SKM-1 (cell line): ENCODE results near the gene CPEB3.
"Not testable (repeated sequence)": the region's sequence is repeated elsewhere in the genome, so short reads cannot be mapped to it uniquely, and the experiment has no call there.

Experiments used
- DNase-seq: peaks from one replicate; lab custom pipeline; 2025; ENCODE audit not compliant: unreplicated experiment; lab: John Stamatoyannopoulos, UW

Gene CPEB3

DNA sequence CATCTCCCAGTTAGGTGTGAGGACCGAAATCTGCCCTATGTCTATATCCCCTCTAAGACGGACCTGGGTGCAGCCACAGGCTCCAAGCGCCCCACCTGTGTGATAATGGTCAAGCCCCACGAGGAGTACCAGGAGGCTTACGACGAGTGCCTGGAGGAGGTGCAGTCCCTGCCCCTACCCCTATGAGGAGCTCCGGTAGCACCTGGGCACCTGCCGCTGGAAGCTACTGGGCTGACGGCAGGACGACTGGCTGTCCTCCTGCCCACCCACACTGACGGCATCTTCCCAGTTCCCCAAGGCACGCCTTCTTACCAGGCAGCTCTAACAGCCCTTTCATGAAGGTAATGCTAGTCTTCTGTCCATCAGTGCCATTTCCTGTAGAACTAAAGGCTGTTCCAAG lies 74.3 kb downstream of the CPEB3 start:
- not testable (repeated sequence) for DNase-seq

DNA sequence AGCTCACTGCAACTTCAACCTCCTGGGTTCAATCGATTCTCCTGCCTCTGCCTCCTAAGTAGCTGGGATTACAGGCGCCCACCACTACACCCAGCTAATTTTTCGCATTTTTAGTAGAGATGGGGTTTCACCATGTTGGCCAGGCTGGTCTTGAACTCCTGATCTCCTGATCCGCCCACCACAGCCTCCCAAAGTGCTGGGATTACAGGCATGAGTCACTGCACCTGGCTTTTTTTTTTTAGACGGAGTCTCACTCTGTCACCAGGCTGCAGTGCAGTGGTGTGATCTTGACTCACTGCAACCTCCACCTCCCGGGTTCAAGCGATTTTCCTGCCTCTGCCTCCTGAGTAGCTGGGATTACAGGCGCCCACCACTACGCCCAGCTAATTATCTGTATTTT lies 75.7 kb downstream of the CPEB3 start:
- not testable (repeated sequence) for DNase-seq

DNA sequence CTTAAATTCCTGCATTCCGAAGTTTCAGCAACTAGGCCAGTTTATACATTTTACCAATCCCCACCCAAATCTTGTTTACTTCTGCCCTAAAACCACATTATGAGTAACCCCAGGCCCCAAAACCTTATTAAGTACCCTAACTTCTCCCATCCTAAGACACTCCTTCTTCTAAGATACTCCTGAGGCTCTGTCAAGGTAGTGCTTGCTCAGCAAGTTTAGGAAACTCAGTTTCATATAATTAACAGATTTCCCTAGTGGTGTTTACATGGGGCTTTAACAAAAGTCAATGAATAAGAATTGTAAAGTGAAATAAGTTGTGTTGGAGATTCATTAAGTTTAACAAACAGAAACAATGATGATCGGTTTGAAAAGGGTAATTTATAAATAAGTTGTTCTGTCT lies 77.8 kb downstream of the CPEB3 start:
- no peak for DNase-seq

- DNase-seq, result no peak
Measured at GRCh38 chr10:92208736-92209135, 82.1 kb downstream of the CPEB3 start.

DNA sequence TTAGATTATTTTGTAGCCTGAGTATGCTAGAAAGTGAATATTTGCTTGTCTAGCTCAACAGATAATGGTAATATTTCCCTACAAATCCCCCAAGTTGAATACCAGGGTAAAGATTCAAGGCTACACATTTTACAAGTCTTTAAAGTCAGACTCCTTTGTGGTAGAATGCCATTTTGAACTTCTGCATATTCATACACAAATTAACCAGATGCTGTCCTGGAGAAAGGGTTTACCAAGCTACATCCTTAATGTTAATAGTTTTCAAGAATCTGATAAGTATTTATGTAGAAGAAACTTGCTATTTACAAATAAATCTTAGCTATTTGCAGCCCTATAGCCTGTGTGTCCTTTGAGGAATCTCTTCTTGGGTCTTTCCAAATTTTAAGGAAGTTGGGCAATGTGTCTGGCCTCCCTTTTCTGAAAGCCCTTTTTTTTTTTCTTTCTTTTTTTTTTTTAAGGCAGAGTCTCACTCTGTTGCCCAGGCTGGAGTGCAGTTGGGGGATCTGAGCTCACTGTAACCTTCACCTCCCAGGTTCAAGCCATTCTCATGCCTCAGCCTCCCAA lies 82.6 kb downstream of the CPEB3 start:
- no peak for DNase-seq

- no peak for DNase-seq
Measured at GRCh38 chr10:92207061-92207460, 83.8 kb downstream of the CPEB3 start.

- DNase-seq, result no peak
Measured at GRCh38 chr10:92203919-92204623, 86.8 kb downstream of the CPEB3 start.

GRCh38 chr10:92202536-92202935 lies 88.3 kb downstream of the CPEB3 start:
- DNase-seq, result no peak

GRCh38 chr10:92200564-92200963 lies 90.3 kb downstream of the CPEB3 start:
- no peak for DNase-seq

GRCh38 chr10:92187101-92187500 lies 103.8 kb downstream of the CPEB3 start:
- no peak for DNase-seq

DNA sequence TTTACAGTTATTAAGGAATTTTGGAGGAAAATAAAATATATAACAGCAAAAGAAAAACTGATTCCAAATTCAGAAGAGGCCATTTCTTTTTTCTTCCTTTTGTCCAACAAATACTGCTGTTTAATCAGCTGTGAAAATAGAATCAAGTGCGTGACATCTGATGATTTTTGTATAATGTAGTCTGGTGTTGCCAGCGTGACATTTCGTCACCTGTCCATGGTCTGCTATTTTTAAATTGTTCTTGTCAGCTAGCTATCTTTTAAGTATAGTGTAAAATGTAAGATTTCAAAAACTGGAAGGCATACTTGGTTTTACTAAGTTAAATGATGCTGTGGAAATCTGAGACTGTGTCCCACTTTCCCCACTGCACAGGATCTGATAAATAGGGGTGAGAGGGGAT lies 105.9 kb downstream of the CPEB3 start:
- DNase-seq, result no peak

GRCh38 chr10:92183199-92183598 lies 107.7 kb downstream of the CPEB3 start:
- DNase-seq, result no peak

DNA sequence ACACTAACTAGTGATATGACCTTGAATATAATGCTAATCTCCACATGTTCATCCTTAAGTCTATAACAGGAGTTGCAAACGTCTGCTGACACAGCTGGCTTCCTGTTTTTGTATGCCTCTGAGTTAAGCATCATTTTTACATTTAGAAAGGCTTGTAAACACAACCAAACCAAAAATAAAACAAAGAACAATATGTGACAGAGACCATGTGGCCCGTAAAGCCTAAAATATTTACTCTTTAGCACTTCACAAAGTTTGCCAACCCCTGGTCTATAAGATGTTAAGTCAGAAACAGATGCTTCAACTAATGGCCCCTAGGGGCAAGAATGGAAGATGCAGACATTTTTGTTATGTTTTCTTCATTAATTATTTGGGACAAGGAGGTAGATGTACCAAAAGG lies 109.3 kb downstream of the CPEB3 start:
- DNase-seq, result no peak

DNA sequence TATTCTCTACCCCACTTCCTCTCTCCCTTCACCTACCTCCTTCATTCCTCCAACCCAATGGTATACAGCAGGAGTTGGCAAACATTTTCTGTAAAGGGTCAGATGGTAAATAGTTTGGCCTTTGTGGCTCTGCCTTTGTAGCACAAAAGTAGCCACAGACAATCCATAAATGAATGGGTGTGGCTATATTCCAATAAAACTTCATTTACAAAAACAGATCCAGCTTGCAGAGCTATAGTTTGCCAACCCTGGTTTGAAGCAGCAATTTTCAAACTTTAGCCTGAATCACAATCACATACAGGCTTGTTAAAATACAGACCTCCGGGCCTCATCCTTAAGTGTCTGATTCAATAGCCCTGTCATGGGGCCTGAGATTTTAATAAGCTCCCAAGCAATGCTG lies 110.5 kb downstream of the CPEB3 start:
- DNase-seq, result no peak

- DNase-seq, result no peak
Measured at GRCh38 chr10:92177546-92177945, 113.3 kb downstream of the CPEB3 start.

DNA sequence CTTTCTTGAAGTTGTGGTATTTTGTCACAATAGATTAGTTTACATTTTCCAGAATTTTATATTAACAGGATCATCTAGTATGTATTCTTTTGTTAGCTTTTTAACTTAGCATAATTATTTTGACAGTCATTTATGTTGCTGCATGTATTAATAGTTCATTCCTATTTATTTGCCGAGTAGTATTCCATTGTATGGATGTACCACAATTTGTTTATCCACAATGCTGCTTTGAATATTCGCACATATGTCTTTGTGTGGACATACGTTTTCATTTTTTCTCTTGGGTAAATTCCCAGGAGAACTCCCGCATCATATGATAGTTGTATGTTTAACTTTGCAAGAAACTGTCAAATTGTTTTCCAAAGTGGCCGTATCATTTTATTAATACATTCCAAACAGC lies 115.7 kb downstream of the CPEB3 start:
- DNase-seq, result no peak

- DNase-seq, result no peak
Measured at GRCh38 chr10:92173996-92174395, 116.9 kb downstream of the CPEB3 start.

DNA sequence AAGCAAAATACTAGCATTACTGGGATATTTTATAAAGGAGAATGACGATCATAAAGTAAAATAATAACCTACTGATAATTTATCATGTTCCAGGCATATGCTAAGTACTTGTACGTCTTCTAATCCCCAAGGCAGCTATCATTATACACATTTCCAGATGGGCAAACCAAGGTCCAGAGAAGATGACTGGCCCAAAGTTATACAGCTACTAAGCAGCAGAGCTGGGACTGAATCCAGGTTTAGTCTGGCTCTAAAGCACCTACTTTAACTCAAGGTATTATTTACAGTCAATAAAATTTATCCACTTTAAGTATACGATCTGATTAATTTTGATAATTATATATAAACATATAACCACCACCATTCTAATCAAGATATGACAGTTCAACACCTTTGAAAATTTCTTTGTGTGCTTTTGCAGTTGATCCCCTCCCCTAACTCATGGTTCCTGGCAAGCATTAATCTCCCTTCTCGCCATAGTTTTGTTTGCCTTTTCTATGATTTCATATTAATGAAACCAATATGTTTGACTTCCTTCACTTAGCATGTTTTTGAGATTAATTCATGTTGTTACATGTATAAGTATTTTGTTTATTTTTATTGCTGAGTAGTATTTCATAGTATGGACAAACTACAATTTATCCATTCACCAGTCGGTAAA lies 126.7 kb downstream of the CPEB3 start:
- no peak for DNase-seq

DNA sequence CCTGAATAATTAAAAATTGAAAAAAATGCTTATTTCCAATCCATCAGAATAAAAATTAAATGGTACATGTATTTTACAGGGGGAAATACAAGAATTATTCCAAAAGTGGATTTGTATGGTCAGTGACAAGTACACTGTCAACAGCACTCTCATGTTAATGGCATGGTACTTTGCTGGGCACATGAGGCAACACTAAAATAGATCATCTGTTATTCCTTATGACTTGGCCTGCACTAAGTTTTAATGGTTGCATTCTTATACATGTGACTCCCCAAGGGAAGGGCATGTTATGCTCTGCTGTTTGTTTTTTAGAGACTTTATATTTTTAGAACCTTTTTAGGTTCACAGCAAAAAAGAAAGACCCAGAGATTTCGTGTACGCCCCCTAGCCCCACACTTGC lies 128.3 kb downstream of the CPEB3 start:
- DNase-seq, result no peak

DNA sequence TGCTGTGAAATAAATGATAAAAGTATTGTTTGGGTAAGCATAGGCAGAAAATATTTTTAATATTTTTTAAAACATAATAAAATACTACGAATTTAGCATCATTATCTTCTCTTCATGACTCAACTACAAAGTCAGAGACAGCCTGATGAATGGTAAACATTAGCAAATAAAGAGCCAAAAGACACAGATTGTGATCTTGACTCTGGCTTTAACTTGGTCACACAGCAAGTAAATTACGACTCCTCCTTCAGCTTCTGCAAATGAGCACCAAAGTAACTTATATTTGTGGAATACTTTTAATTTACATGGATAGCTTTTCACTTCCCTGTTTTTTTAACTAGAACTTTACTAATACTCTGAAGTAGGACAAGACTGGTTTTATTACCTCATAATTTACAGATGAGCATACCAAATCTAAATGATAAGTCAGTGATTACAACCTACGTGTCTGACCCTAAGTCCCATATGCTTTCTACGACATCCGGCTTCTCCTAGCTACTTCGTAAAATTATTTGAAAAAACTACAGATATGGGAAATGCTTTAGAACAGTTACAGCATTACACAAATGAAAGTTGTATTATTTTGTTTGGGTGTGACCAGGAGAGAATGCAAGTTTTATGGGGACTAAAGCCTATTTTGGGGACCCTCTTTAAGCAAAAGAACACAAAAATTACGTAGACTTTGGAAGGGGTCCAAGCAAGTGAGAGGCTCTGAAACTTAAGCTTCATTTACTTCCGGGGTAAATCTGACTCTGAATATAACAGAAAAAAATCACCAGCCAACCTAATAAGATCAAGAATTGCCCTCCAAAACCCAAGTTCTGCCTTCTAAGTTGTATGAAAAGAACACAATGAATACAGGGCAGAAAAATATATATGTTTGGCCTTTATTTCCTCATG lies 133.8 kb downstream of the CPEB3 start:
- no peak for DNase-seq

GRCh38 chr10:92150823-92151222 lies 140.1 kb downstream of the CPEB3 start:
- no peak for DNase-seq

DNA sequence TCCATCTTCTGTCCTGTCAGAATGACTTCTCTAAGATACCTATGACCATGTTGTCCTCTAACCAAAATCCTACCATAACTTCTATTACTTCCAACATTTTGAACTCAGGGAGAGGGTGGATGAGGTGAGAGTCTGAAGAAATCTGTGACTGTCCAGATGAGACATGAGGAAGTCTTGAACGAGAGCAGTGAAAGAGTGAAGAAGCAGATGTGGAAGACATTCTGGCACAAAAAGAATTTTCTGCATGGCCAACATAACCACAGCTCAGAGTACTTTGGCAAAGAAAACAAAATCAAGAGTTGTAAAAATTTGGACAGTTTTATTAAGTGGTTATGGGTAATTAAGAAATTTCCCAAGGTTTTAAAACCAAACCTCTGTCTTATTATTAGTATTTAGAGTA lies 141.6 kb downstream of the CPEB3 start:
- DNase-seq, result no peak
